Ovary (tissue), 9 donors: ENCODE results near the gene EXOC2. TPM values are rescaled to one million over a fixed set of nuclear protein-coding genes. Genes with fewer than 3 reads are reported as not detected.

Experiments
- DNase-seq, 5 donors: peaks; one replicate each; pipeline ENCODE4 v3.0.0-alpha.2; 2019 to 2020
- H3K27ac ChIP-seq, 2 donors: fragments of 200-600 bp; one replicate each; pipeline versions ENCODE4 v1.5.1 to v1.8.0; 2019 to 2022
- H3K27me3 ChIP-seq: fragments of 200-600 bp; one replicate; pipeline ENCODE4 v1.8.0; 2022
- H3K36me3 ChIP-seq: fragments of 200-600 bp; sonication (generic); one replicate; pipeline ENCODE4 v1.5.1; 2019
- H3K4me1 ChIP-seq: one replicate; pipeline ENCODE4 v1.8.1; 2013; ENCODE audit warnings: mild to moderate bottlenecking, moderate library complexity; ENCODE audit not compliant: insufficient read depth
- H3K4me3 ChIP-seq: fragments of 200-600 bp; sonication (generic); one replicate; pipeline ENCODE4 v1.5.1; 2017
- H3K9me3 ChIP-seq, 2 donors: fragments of 200-600 bp in 1 of 2; sonication (generic) in 1 of 2; one replicate each; pipeline versions ENCODE4 v1.5.1 to v1.8.1; 2013 to 2019; ENCODE audit warnings: mild to moderate bottlenecking in 1 of 2, moderate library complexity in 1 of 2
- CTCF ChIP-seq, 3 donors: fragments of 450-650 bp in 2 of 3; fragments of 200-600 bp in 1 of 3; IDR thresholded peaks; one replicate each; pipeline versions ENCODE4 v1.5.1 to v1.8.0; 2016 to 2022; ENCODE audit warnings: antibody characterized with exemption in 3 of 3, mild to moderate bottlenecking in 1 of 3
- EP300 ChIP-seq: sonication (generic); formaldehyde crosslinking; IDR thresholded peaks from one replicate; pipeline ENCODE4 v1.6.1; 2017; ENCODE audit warnings: antibody characterized with exemption
- POLR2A ChIP-seq: fragments of 450-650 bp; IDR thresholded peaks from one replicate; pipeline ENCODE4 v1.6.1; 2017; ENCODE audit warnings: antibody characterized with exemption, mild to moderate bottlenecking, moderate library complexity
- WGBS, 3 donors: extraction: QIAGEN DNeasy Blood & Tissue Kit in 1 of 3; methylation state at CpG; one replicate each; pipeline versions ENCODE4 v1.1.5 to v1.1.7; 2013 to 2017; 5-methylcytosine and 5-hydroxymethylcytosine counted together
- intact Hi-C, 4 donors: fragments of 100-400 bp; cut with DNase I; formaldehyde crosslinking; loops; one replicate each; pipeline versions ENCODE4 v1.11.0 to v1.15.1; 2022 to 2023
- polyA plus RNA-seq, 2 donors: library from polyadenylated mRNA; stranded (reverse); fragments of 200-250 nt in 1 of 2; fragments of 350-450 nt in 1 of 2; fragmentation: Illumina TruSeq in 1 of 2; extraction: RNeasy Lipid Tissue Mini Kit (QIAGEN cat#74804) in 1 of 2; gene quantifications; one replicate each; pipeline ENCODE4 v1.2.3, GENCODE V29; 2013 to 2014
- total RNA-seq, 7 donors: library from RNA; depleted of rRNA in 2 of 7; stranded (reverse); fragments of >200 nt in 2 of 7; fragmentation: NEBNext Ultra II Directional in 3 of 7; extraction: Animal tissue kit (Norgen Biotek cat#: 25700) in 3 of 7; gene quantifications; one replicate each; pipeline versions ENCODE4 v1.1.0 to v1.2.4, GENCODE V29; 2016 to 2023
- donor health status: DM: no; HTN: no; CAD: no; lungs with moderate emphysema.
- donor health status: DM: no; HTN: no; CAD: no.
- donor health status: Bipolar disorder and iron deficiency.
- donor health status: DM: yes; HTN: yes; CAD: no.
- donor health status: DM: no; HTN: no; CAD: no.
- donor health status: DM: yes; HTN: yes; CAD: no.

The EXOC2 gene
- total and polyA plus RNA-seq, 9 donors: 7.5 to 17.3 (median 14.2) TPM

GRCh38 chr6:528989-529388 lies 163.9 kb downstream of the EXOC2 start:
- Histone ChIP-seq H3K9me3 (no peaks in the 10 kb centered on the region), H3K36me3 (no peaks in the 10 kb centered on the region), H3K27ac (no peak overlapping the region), H3K4me1 (no peaks in the 10 kb centered on the region), H3K4me3 (no peak overlapping the region), H3K27me3 (no peaks in the 10 kb centered on the region)
- no peak for DNase-seq
- 90 to 96% (median 95%) methylated on average over 18 of the region's 18 CpGs for WGBS, 3 donors
- intact Hi-C loops: no loop called here
- TF ChIP-seq CTCF (IDR thresholded peaks at IDR 0.05) (no peak), EP300 (no peak), POLR2A (no peak)

- H3K27me3 ChIP-seq: no peaks in the 10 kb centered on the region
- H3K4me3 ChIP-seq: no peak overlapping the region
- no peak overlapping the region for H3K27ac ChIP-seq
- TF ChIP-seq EP300 (no peak), CTCF (IDR thresholded peaks at IDR 0.05) (no peak), POLR2A (no peak)
- no peaks in the 10 kb centered on the region for H3K9me3 ChIP-seq
- DNase-seq: no peak
- intact Hi-C loops: no loop called here
- WGBS, 3 donors: 90 to 93% (median 91%) methylated on average over 8 of the region's 8 CpGs
- H3K4me1 ChIP-seq: no peaks in the 10 kb centered on the region
- H3K36me3 ChIP-seq: no peaks in the 10 kb centered on the region
These were observed 164.8 kb downstream of the EXOC2 start for GRCh38 chr6:527989-528673.

DNA sequence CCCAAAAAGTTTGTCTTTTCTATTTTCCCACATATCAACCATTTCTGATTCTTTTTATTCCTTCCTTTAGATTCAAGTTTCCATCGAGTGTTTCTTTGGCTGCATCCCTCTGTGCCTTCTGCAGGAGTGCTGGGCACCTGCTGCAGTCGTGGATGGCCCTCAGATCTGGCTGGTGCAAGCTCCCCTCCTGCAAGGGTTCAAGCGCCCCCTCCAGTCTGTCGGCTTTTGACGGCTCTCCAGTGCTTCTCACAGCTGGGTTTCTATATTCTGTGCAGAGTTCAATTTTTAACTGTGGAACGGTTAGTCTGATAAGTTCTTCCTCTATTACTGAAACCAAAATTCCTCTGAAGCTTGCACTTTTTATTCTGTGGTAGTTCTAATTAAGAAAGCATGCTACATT lies 168.1 kb downstream of the EXOC2 start:
- TF ChIP-seq CTCF (IDR thresholded peaks at IDR 0.05) (no peak), EP300 (no peak), POLR2A (no peak)
- no peak for DNase-seq
- no peak overlapping the region for H3K4me3 ChIP-seq
- H3K4me1 ChIP-seq: no peaks in the 10 kb centered on the region
- intact Hi-C loops: no loop called here
- no peaks in the 10 kb centered on the region for H3K27me3 ChIP-seq
- H3K36me3 ChIP-seq: no peaks in the 10 kb centered on the region
- H3K27ac ChIP-seq: no peak overlapping the region
- 63 to 81% (median 67%) methylated on average over 5 to 6 of the region's 6 CpGs for WGBS, 3 donors
- H3K9me3 ChIP-seq: no peaks in the 10 kb centered on the region

- 90 to 94% (median 90%) methylated on average over 31 of the region's 31 CpGs for WGBS, 3 donors
- Histone ChIP-seq H3K4me1 (no peaks in the 10 kb centered on the region), H3K36me3 (no peaks in the 10 kb centered on the region), H3K27ac (no peak overlapping the region), H3K4me3 (no peak overlapping the region), H3K27me3 (no peaks in the 10 kb centered on the region), H3K9me3 (no peaks in the 10 kb centered on the region)
- DNase-seq: no peak
- intact Hi-C loops: no loop called here
- TF ChIP-seq EP300: no peak
- no peak for TF ChIP-seq CTCF (IDR thresholded peaks at IDR 0.05)
- no peak for TF ChIP-seq POLR2A
These were observed 172.1 kb downstream of the EXOC2 start for GRCh38 chr6:520820-521219.
